Left lung (tissue), 10 donors: ENCODE measurements around the gene CCDC51. TPM values are rescaled to one million over a fixed set of nuclear protein-coding genes. Genes with fewer than 3 reads are reported as not detected.
A peak's percentile ranks its signal among the peaks of the same experiment; 100 is the strongest.

Source experiments
- ATAC-seq: fragments of 200-7000 bp; cut with Tn5 transposase; one replicate; pipeline ENCODE4 v1.9.1; 2020; ENCODE audit warnings: moderate library complexity
- DNase-seq, 4 donors: peaks; one replicate each; pipeline ENCODE4 v3.0.0-alpha.2; 2013 to 2020
- H3K27ac ChIP-seq, 2 donors: fragments of 200-600 bp; sonication (generic) in 1 of 2; one replicate each; pipeline versions ENCODE4 v1.5.0 to v1.8.0; 2020 to 2021
- H3K27me3 ChIP-seq, 2 donors: fragments of 200-600 bp; sonication (generic) in 1 of 2; one replicate each; pipeline versions ENCODE4 v1.5.0 to v1.8.0; 2020 to 2021
- H3K36me3 ChIP-seq, 2 donors: fragments of 200-600 bp; sonication (generic) in 1 of 2; one replicate each; pipeline versions ENCODE4 v1.5.0 to v1.8.0; 2020 to 2021
- H3K4me1 ChIP-seq, 2 donors: fragments of 200-600 bp; one replicate each; pipeline ENCODE4 v1.8.0; 2021
- H3K4me3 ChIP-seq, 2 donors: fragments of 200-600 bp; sonication (generic) in 1 of 2; one replicate each; pipeline versions ENCODE4 v1.5.0 to v1.8.0; 2020 to 2021; ENCODE audit warnings: mild to moderate bottlenecking in 1 of 2
- H3K9me3 ChIP-seq, 2 donors: fragments of 200-600 bp; sonication (generic) in 1 of 2; one replicate each; pipeline versions ENCODE4 v1.5.0 to v1.8.0; 2020 to 2021
- CTCF ChIP-seq, 2 donors: fragments of 200-600 bp; sonication (generic) in 1 of 2; IDR thresholded peaks; one replicate each; pipeline versions ENCODE4 v1.5.0 to v1.8.0; 2021; ENCODE audit warnings: antibody characterized with exemption in 2 of 2
- intact Hi-C, 2 donors: fragments of 100-400 bp; cut with DNase I; formaldehyde crosslinking; loops; one replicate each; pipeline versions ENCODE4 v1.11.2 to v1.14.2; 2022
- polyA plus RNA-seq, 6 donors: library from polyadenylated mRNA; unstranded; fragments of 120-200 nt; gene quantifications; one replicate each; pipeline ENCODE4 v1.2.1, GENCODE V29; 2013; ENCODE audit not compliant: insufficient read length in 6 of 6
- total RNA-seq, 2 donors: library from RNA; stranded (reverse); fragmentation: NEBNext Ultra II Directional; extraction: Animal tissue kit (Norgen Biotek cat#: 25700); gene quantifications; one replicate each; pipeline ENCODE4 v1.2.1, GENCODE V29; 2021
- donor health status: DM: no; HTN: yes; CAD: no.
- donor health status: DM: no; HTN: no; CAD: no.

CCDC51 gene
- total and polyA plus RNA-seq, 8 donors, result 13.4 to 16.2 (median 14.8) TPM

DNA sequence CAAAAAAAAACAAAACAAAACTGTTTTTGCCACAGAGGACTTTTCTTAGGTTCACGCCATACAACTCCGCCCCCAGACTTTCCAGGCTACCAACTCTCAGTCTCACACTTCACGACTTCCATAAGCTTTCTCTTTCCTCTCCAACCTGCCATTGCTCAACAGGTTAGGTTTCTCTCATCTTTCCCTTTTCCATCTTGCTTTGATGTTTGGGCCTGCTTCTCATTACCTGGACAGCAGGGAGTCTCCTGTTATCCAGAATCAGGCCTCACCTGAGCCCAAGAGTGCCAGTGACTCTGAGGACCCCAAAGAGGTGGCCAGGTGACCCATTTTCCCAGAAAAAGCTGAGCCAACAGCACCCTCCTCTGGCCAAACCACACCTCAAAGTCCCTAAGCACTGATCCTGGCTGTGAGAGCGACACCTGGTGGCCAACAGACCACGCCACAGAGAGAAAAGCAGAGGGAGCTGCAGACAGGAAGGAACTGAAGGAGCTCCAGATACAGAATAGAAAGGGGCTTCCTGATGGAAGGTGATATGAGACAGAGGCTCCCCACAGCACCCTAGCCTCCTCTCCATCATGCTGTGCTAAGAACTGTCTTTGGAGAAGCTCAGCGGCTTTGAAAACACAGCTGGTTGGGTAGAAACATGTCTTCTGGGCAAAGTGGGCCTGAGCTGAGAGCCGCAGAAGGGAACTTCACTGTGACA is 4.0 kb downstream of the CCDC51 start:
- peaks cover 16 to 22% of the 10 kb centered on the region in 2 donors for H3K4me1 ChIP-seq
- H3K9me3 ChIP-seq, result no peaks in the 10 kb centered on the region
- H3K27me3 ChIP-seq, result no peaks in the 10 kb centered on the region
- intact Hi-C loops, result loop anchor here in 1 of 2 donors (5.0 kb wide), 2 partner anchors 34 to 164 kb away; no protein-coding TSS in a partner anchor
- H3K27ac ChIP-seq, result peak overlapping the region; percentile 14 to 48
- peaks cover 0 to 18% of the 10 kb centered on the region in 2 donors for H3K36me3 ChIP-seq
- ATAC-seq (peak; percentile 68), DNase-seq (peak; percentile 70 to 93 (median 89))
- TF ChIP-seq CTCF (IDR thresholded peaks at IDR 0.05), result peak; percentile 99
- no peak overlapping the region for H3K4me3 ChIP-seq

DNA sequence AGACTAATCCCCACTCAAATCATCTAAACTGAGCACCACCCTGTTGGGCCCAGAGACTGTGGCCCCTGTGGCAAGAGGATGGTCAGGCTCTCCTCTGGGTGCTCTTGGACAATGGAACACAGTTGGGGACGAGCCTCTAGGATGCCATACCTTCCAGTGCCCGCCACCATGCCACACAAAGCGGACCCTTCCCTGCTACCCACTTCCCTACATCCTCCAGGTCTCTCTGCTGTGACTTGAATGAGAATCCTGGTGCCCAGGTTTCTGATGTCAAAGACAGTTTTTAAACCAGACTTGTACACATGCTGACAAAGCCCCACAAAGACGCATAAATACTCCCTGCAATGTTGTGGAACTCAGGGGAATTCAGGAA is 4.7 kb downstream of the CCDC51 start:
- no peaks in the 10 kb centered on the region for H3K9me3 ChIP-seq
- H3K36me3 ChIP-seq, result peaks cover 0 to 18% of the 10 kb centered on the region in 2 donors
- no peaks in the 10 kb centered on the region for H3K27me3 ChIP-seq
- peak overlapping the region in 1 of 2 donors; percentile 14 for H3K27ac ChIP-seq
- DNase-seq, result peak in 1 of 4 donors; percentile 26
- ATAC-seq, result no peak
- TF ChIP-seq CTCF (IDR thresholded peaks at IDR 0.05), result no peak
- no peak overlapping the region for H3K4me3 ChIP-seq
- intact Hi-C loops, result loop anchor here in 1 of 2 donors (5.0 kb wide), 2 partner anchors 33 to 163 kb away; no protein-coding TSS in a partner anchor
- peaks cover 16 to 26% of the 10 kb centered on the region in 2 donors for H3K4me1 ChIP-seq

DNA sequence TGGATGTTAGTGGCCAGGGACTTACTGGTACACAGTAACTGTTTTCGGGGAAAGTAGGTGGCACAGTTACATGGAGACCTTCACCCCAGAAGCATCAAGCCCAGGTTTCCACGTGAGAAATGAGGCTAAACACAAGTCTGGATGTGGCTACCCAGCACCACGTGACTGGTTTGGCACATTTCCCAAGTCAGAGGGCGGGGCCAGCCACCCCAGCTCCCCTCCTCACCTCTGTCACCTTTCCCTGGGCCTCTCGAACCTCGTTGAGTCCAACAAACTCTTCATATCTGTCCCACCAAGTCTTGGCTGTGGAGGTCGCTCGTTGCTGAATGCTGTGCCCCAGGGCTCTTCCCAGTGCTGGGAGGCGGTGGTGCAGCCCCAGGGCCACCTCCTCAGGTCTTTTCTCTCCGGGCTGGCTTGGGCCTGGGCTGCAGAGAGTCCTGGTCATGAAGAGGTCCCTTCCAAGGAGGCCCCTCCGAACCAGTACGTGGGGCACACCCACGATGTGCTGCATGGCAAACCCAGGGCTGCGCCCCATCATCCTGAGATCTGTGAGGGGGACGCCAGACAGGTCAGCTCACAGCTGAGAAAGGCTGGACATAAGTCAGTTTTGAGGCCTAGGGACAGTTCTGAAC is 5.2 kb downstream of the CCDC51 start:
- Histone ChIP-seq H3K27me3 (no peaks in the 10 kb centered on the region), H3K36me3 (peaks cover 0 to 18% of the 10 kb centered on the region in 2 donors), H3K9me3 (no peaks in the 10 kb centered on the region), H3K27ac (no peak overlapping the region), H3K4me3 (no peak overlapping the region), H3K4me1 (peaks cover 16 to 31% of the 10 kb centered on the region in 2 donors)
- intact Hi-C loops, result loop anchor here in 1 of 2 donors (5.0 kb wide), 2 partner anchors 32 to 162 kb away; no protein-coding TSS in a partner anchor
- TF ChIP-seq CTCF (IDR thresholded peaks at IDR 0.05), result no peak
- peak in 1 of 4 donors; percentile 32 for DNase-seq
- ATAC-seq, result no peak

DNA sequence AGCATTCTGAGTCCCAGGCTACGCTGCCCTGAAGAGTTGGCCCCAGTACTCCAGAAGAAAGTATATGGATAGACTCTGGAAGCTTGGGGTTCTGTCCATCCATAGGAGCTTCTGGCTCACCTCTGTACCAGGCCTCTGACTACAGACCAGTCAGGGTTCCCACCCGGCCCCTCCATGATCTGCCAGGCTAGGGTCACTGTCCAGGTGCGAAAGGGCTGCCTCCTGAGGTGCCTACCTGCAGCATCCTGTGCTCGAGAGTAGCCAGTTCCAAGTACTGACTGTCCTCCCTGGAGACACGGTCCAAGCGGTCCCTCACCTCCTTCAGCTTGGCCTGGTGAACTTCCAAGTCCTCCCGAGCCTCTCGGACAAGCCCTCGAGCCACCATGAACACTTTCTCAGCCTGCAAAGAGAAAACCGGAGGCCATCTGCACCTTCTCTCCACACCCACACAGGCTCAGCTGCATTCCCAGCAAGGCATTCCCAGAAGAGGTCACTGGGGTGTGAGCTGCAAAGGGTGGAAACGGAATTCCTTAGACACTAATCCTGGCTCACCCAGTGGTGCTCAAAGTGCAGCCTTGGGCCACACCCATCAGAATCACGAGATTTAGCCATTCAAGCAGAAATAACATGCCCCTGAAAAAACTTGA is 6.3 kb downstream of the CCDC51 start:
- ATAC-seq, result peak; percentile 55
- H3K4me1 ChIP-seq, result peaks cover 10 to 27% of the 10 kb centered on the region in 2 donors
- peaks cover 0 to 6% of the 10 kb centered on the region in 2 donors for H3K27me3 ChIP-seq
- H3K36me3 ChIP-seq, result peaks cover 0 to 18% of the 10 kb centered on the region in 2 donors
- peak overlapping the region in 1 of 2 donors; percentile 67 for H3K27ac ChIP-seq
- DNase-seq, result peak in 1 of 4 donors; percentile 68
- intact Hi-C loops, result no loop called here
- H3K9me3 ChIP-seq, result no peaks in the 10 kb centered on the region
- no peak for TF ChIP-seq CTCF (IDR thresholded peaks at IDR 0.05)
- H3K4me3 ChIP-seq, result peak overlapping the region in 1 of 2 donors; percentile 4
